ENCODE measurements around the gene PPARD.
A peak's percentile ranks its signal among the peaks of the same experiment; 100 is the strongest.

DNA sequence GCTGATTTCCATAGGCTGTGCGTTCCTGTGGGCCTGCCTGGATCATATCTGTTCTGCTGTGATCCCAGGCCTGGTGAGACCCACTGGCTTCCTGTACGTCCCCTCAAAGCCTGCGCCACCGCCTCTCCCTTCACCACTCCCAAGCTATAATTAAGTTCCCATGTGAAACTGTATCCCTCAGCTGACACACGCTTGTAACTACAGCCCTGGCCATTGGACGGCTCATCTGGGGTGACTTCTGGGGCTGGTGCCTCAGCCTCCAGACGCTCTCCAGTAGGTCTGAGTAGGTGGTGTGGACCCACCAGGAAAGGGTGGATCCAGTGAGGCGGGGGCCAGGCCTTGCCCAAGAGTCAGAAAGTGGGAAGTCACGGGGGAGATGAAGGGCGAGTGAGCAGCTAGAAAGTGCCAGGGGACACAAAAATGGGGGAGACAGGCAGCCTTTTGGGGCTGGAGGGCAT lies 21.0 kb downstream of the PPARD start:
- TF ChIP-seq ZBTB7A (IDR thresholded peaks at IDR 0.05; ENCODE audit: low read depth) (peak; percentile 79; the same call in 1 of the 2 replicates), EGR1 (IDR thresholded peaks at IDR 0.05) (peak; percentile 62), RAD21 (IDR thresholded peaks at IDR 0.05; ENCODE audit: low read depth) (no peak), CREB1 (IDR thresholded peaks at IDR 0.05; ENCODE audit: low read depth) (no peak), CEBPB (IDR thresholded peaks at IDR 0.05) (peak; percentile 59; the same call in 1 of the 2 replicates)
- TF ChIP-seq, protein P1, sequence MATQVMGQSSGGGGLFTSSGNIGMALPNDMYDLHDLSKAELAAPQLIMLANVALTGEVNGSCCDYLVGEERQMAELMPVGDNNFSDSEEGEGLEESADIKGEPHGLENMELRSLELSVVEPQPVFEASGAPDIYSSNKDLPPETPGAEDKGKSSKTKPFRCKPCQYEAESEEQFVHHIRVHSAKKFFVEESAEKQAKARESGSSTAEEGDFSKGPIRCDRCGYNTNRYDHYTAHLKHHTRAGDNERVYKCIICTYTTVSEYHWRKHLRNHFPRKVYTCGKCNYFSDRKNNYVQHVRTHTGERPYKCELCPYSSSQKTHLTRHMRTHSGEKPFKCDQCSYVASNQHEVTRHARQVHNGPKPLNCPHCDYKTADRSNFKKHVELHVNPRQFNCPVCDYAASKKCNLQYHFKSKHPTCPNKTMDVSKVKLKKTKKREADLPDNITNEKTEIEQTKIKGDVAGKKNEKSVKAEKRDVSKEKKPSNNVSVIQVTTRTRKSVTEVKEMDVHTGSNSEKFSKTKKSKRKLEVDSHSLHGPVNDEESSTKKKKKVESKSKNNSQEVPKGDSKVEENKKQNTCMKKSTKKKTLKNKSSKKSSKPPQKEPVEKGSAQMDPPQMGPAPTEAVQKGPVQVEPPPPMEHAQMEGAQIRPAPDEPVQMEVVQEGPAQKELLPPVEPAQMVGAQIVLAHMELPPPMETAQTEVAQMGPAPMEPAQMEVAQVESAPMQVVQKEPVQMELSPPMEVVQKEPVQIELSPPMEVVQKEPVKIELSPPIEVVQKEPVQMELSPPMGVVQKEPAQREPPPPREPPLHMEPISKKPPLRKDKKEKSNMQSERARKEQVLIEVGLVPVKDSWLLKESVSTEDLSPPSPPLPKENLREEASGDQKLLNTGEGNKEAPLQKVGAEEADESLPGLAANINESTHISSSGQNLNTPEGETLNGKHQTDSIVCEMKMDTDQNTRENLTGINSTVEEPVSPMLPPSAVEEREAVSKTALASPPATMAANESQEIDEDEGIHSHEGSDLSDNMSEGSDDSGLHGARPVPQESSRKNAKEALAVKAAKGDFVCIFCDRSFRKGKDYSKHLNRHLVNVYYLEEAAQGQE (IDR thresholded peaks at IDR 0.05; ENCODE audit: low read depth): peak; percentile 15; the same call in 1 of the 2 replicates
